ENCODE data around the gene NOS3. TPM values are rescaled to one million over a fixed set of nuclear protein-coding genes. Genes with fewer than 3 reads are reported as not detected.
"Not testable (repeated sequence)": the region's sequence is repeated elsewhere in the genome, so short reads cannot be mapped to it uniquely, and the experiment has no call there.

NOS3 gene
- total RNA-seq, 2 experiments from 2014 or later: 9.1 to 9.7 TPM

GRCh38 chr7:151008143-151008510 lies 17.3 kb downstream of the NOS3 start:
- CTCF ChIA-PET: interaction anchor here (0.6 to 4.4 kb wide), 11 partner anchors 10 to 1630 kb away, joined by 3 to 38 read pairs (median 5); no protein-coding TSS in a partner anchor
- POLR2A ChIA-PET: interaction anchor here (0.7 to 1.5 kb wide), 4 partner anchors 10 to 219 kb away, joined by 4 to 6 read pairs (median 4); partner anchors contain the start of genes ABCB8 and ABCF2

GRCh38 chr7:151008511-151009323 lies 17.9 kb downstream of the NOS3 start:
- CTCF ChIA-PET: interaction anchor here (0.6 to 4.4 kb wide), 17 partner anchors 10 to 1630 kb away, joined by 3 to 38 read pairs (median 4); partner anchors contain the start of gene ABCB8
- POLR2A ChIA-PET: interaction anchor here (0.7 to 2.1 kb wide), 5 partner anchors 10 to 218 kb away, joined by 4 to 7 read pairs (median 5); partner anchors contain the start of genes ABCB8 and ABCF2

- ChIA-PET CTCF (interaction anchor here (0.6 to 4.4 kb wide), 16 partner anchors 9 to 254 kb away, joined by 3 to 38 read pairs (median 4); partner anchors contain the start of genes ABCB8 and ATG9B), POLR2A (interaction anchor here (0.6 to 2.1 kb wide), 4 partner anchors 10 to 1314 kb away, joined by 5 to 7 read pairs (median 6); partner anchors contain the start of genes ABCB8 and ABCF2)
Measured at GRCh38 chr7:151009327-151010036, 18.7 kb downstream of the NOS3 start.

- POLR2A ChIA-PET: interaction anchor here (0.6 to 2.1 kb wide), 2 partner anchors 9 to 1314 kb away, joined by 6 to 7 read pairs; no protein-coding TSS in a partner anchor
- CTCF ChIA-PET: interaction anchor here (0.6 to 4.4 kb wide), 8 partner anchors 8 to 102 kb away, joined by 3 to 38 read pairs (median 4); partner anchors contain the start of gene ATG9B
Measured at GRCh38 chr7:151010037-151010306, 19.2 kb downstream of the NOS3 start.

- ChIA-PET POLR2A (interaction anchor here (0.7 to 2.1 kb wide), 3 partner anchors 9 to 125 kb away, joined by 3 to 7 read pairs (median 7); partner anchors contain the start of gene ABCB8), CTCF (interaction anchor here (1.1 to 4.4 kb wide), 4 partner anchors 8 to 100 kb away, joined by 3 to 38 read pairs (median 4); partner anchors contain the start of gene ATG9B)
Measured at GRCh38 chr7:151010307-151011096, 19.7 kb downstream of the NOS3 start.

- ChIA-PET CTCF (interaction anchor here (1.1 to 4.4 kb wide), 3 partner anchors 7 to 100 kb away, joined by 3 to 38 read pairs (median 3); no protein-coding TSS in a partner anchor), POLR2A (interaction anchor here (0.7 to 1.9 kb wide), 2 partner anchors 17 to 124 kb away, joined by 3 to 7 read pairs; partner anchors contain the start of gene ABCB8)
Measured at GRCh38 chr7:151011097-151011409, 20.2 kb downstream of the NOS3 start.

- POLR2A ChIA-PET: interaction anchor here (1.9 kb wide), 1 partner anchor 17 kb away, joined by 7 read pairs; the partner anchor contains the start of gene ABCB8
Measured at GRCh38 chr7:151011616-151012015, 20.8 kb downstream of the NOS3 start.

GRCh38 chr7:151012031-151012692 lies 21.3 kb downstream of the NOS3 start:
- POLR2A ChIA-PET: interaction anchor here (1.9 kb wide), 1 partner anchor 16 kb away, joined by 7 read pairs; the partner anchor contains the start of gene ABCB8

More at GRCh38 chr7:151011616-151012015, 20.8 kb downstream of the NOS3 start:
- CTCF ChIA-PET: not testable (repeated sequence)

GRCh38 chr7:151012911-151013347 lies 22.1 kb downstream of the NOS3 start:
- POLR2A ChIA-PET: no interaction called here
- CTCF ChIA-PET: interaction anchor here (0.7 to 1.1 kb wide), 2 partner anchors 33 to 379 kb away, joined by 3 read pairs; no protein-coding TSS in a partner anchor

More at GRCh38 chr7:151012031-151012692, 21.3 kb downstream of the NOS3 start:
- CTCF ChIA-PET: interaction anchor here (0.7 kb wide), 1 partner anchor 34 kb away, joined by 3 read pairs; no protein-coding TSS in a partner anchor

- POLR2A ChIA-PET: interaction anchor here (1.0 kb wide), 1 partner anchor 15 kb away, joined by 3 read pairs; the partner anchor contains the start of gene ABCB8
- CTCF ChIA-PET: interaction anchor here (0.7 to 1.7 kb wide), 5 partner anchors 13 to 380 kb away, joined by 3 to 7 read pairs (median 3); no protein-coding TSS in a partner anchor
Measured at GRCh38 chr7:151013356-151013732, 22.5 kb downstream of the NOS3 start.

GRCh38 chr7:151013733-151014497 lies 23.1 kb downstream of the NOS3 start:
- ChIA-PET CTCF (interaction anchor here (0.6 to 1.7 kb wide), 7 partner anchors 10 to 380 kb away, joined by 3 to 7 read pairs (median 3); partner anchors contain the start of gene ATG9B), POLR2A (interaction anchor here (0.7 to 1.0 kb wide), 2 partner anchors 14 to 15 kb away, joined by 3 to 5 read pairs; partner anchors contain the start of gene ABCB8)

- CTCF ChIA-PET: interaction anchor here (1.7 to 5.5 kb wide), 2 partner anchors 11 to 52 kb away, joined by 7 to 20 read pairs; no protein-coding TSS in a partner anchor
- POLR2A ChIA-PET: no interaction called here
Measured at GRCh38 chr7:151014950-151015349, 24.1 kb downstream of the NOS3 start.

- ChIA-PET POLR2A (no interaction called here), CTCF (interaction anchor here (1.1 to 5.5 kb wide), 3 partner anchors 26 to 69 kb away, joined by 3 to 20 read pairs (median 3); no protein-coding TSS in a partner anchor)
Measured at GRCh38 chr7:151015967-151016366, 25.1 kb downstream of the NOS3 start.

GRCh38 chr7:151016505-151016904 lies 25.7 kb downstream of the NOS3 start:
- POLR2A ChIA-PET: no interaction called here
- CTCF ChIA-PET: interaction anchor here (1.1 to 5.5 kb wide), 4 partner anchors 26 to 68 kb away, joined by 3 to 20 read pairs (median 3); no protein-coding TSS in a partner anchor

GRCh38 chr7:151016942-151017341 lies 26.1 kb downstream of the NOS3 start:
- CTCF ChIA-PET: interaction anchor here (1.1 to 5.5 kb wide), 6 partner anchors 8 to 68 kb away, joined by 3 to 38 read pairs (median 12); partner anchors contain the start of gene ABCB8
- POLR2A ChIA-PET: no interaction called here

- POLR2A ChIA-PET: interaction anchor here (1.3 to 2.0 kb wide), 2 partner anchors 10 to 11 kb away, joined by 4 to 8 read pairs; partner anchors contain the start of gene ABCB8
- CTCF ChIA-PET: interaction anchor here (0.7 to 5.5 kb wide), 19 partner anchors 8 to 210 kb away, joined by 3 to 38 read pairs (median 4); partner anchors contain the start of genes ABCB8 and ABCF2
Measured at GRCh38 chr7:151017370-151017952, 26.6 kb downstream of the NOS3 start.
